Kidney epithelial cell (primary cell): ENCODE results near the gene SKAP1. TPM values are rescaled to one million over a fixed set of nuclear protein-coding genes. Genes with fewer than 3 reads are reported as not detected.

ENCODE experiments used
- DNase-seq: peaks from one replicate; pipeline ENCODE4 v3.0.0-alpha.2; 2010; ENCODE audit warnings: low read depth
- H3K27me3 ChIP-seq: 2 replicates; pipeline ENCODE4 v1.6.0; 2011; ENCODE audit warnings: low read length; ENCODE audit not compliant: control insufficient read depth, insufficient read depth
- H3K36me3 ChIP-seq: 2 replicates; pipeline ENCODE4 v1.5.1; 2011; ENCODE audit warnings: low read length; ENCODE audit not compliant: control insufficient read depth, insufficient read depth
- H3K4me3 ChIP-seq: 2 replicates; pipeline ENCODE4 v1.5.1; 2011; ENCODE audit warnings: low read depth, mild to moderate bottlenecking, control low read depth, low read length
- total RNA-seq: library from RNA; depleted of rRNA; stranded (reverse); fragments of >200 nt; gene quantifications from 2 replicates; pipeline ENCODE4 v1.2.3, GENCODE V29; 2015
- TF ChIP-seq, protein P1 (sequence below): IDR thresholded peaks from 2 replicates; pipeline ENCODE4 v1.5.1; 2011; ENCODE audit warnings: mild to moderate bottlenecking, moderate library complexity, low read length, control low read depth, inconsistent platforms; ENCODE audit not compliant: insufficient read depth, poor library complexity, severe bottlenecking

The SKAP1 gene
- total RNA-seq, 1 donor from 2014 or later = 5.6 TPM

GRCh38 chr17:48225725-48226567 lies 204.1 kb downstream of the SKAP1 start:
- DNase-seq = no peak
- no peaks in the 10 kb centered on the region for H3K27me3 ChIP-seq
- TF ChIP-seq, protein P1, sequence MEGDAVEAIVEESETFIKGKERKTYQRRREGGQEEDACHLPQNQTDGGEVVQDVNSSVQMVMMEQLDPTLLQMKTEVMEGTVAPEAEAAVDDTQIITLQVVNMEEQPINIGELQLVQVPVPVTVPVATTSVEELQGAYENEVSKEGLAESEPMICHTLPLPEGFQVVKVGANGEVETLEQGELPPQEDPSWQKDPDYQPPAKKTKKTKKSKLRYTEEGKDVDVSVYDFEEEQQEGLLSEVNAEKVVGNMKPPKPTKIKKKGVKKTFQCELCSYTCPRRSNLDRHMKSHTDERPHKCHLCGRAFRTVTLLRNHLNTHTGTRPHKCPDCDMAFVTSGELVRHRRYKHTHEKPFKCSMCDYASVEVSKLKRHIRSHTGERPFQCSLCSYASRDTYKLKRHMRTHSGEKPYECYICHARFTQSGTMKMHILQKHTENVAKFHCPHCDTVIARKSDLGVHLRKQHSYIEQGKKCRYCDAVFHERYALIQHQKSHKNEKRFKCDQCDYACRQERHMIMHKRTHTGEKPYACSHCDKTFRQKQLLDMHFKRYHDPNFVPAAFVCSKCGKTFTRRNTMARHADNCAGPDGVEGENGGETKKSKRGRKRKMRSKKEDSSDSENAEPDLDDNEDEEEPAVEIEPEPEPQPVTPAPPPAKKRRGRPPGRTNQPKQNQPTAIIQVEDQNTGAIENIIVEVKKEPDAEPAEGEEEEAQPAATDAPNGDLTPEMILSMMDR = no peak

DNA sequence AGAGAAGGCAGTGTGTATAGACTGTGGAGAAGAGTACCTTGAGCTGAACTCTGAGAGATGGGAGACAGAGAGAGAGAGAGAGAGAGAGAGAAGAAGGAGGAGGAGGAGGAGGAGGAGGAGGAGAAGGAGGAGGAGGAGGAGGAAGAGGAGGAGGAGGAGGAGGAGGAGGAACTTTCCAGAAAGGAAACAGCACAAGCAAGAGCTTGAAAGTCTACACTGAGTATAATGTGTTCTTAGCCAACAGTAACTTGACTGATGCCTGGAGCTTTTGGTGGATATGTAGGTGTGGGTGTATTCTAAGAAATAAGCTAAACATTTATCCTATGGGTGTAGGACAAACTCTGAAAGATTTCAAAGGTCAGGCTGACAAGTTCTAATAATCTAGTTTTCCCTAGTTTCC lies 206.1 kb downstream of the SKAP1 start:
- TF ChIP-seq, protein P1 = no peak
- Histone ChIP-seq H3K36me3 (no peaks in the 10 kb centered on the region), H3K27me3 (no peaks in the 10 kb centered on the region), H3K4me3 (no peak overlapping the region)
- DNase-seq = no peak

More at GRCh38 chr17:48225725-48226567, 204.1 kb downstream of the SKAP1 start:
- no peaks in the 10 kb centered on the region for H3K36me3 ChIP-seq
- no peak overlapping the region for H3K4me3 ChIP-seq

DNA sequence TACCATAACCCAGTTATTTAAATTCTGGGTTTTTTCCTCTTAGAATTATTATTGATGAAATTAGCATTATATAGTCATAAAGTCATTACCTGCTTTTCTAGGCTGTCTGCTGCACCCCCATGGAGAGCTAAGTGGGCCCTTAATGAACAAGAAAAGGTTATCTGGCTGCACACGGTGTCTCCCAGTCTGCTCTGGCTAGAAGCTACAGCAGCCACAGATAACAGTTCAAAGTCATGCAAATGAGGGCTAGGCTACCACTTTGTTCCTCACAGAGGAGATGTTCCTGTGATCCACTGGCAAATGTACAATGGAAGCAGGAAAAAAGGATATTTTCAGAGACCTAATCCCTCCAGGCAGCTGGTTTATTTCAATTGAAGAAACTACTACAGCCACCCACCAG lies 210.4 kb downstream of the SKAP1 start:
- no peaks in the 10 kb centered on the region for H3K36me3 ChIP-seq
- H3K27me3 ChIP-seq = no peaks in the 10 kb centered on the region
- DNase-seq = no peak
- no peak overlapping the region for H3K4me3 ChIP-seq
- TF ChIP-seq, protein P1 = no peak

DNA sequence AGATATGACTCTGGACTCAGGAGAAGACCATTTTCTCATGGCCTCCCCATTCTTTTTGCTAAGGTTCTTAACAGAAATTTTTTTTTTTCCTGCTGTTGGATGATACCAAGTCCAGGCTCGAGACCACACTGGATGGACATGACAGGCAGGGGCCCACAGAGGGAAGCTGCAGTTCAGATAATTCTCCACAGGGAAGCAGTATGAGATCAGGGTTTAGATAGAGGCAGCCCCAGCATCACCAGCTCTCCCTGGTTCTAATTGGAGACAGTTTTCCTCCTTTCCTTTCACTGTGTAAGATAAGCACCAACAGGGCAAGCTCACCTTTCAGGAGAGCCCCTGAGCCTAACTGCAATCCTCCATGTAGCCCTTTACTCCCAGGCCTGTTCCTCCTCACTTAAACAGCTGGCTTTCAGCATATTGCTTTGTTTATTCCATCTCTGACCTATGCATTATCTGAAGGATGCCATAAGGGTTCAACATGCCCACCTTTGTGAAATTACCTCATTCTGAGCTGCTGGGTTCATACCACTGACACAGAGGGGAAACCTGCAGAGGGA lies 214.4 kb downstream of the SKAP1 start:
- TF ChIP-seq, protein P1 = peak; percentile 64
- Histone ChIP-seq H3K27me3 (no peaks in the 10 kb centered on the region), H3K4me3 (no peak overlapping the region), H3K36me3 (no peaks in the 10 kb centered on the region)
- DNase-seq = no peak

GRCh38 chr17:48213797-48214196 lies 216.2 kb downstream of the SKAP1 start:
- no peak overlapping the region for H3K4me3 ChIP-seq
- no peak for DNase-seq
- H3K36me3 ChIP-seq = no peaks in the 10 kb centered on the region
- TF ChIP-seq, protein P1 = no peak
- no peaks in the 10 kb centered on the region for H3K27me3 ChIP-seq
